Stimulated activated CD4-positive, alpha-beta T cell treated with anti-CD3 and anti-CD28 coated beads, Interleukin-15, amount 100 ng/mL, for 48 hours (primary cell): ENCODE measurements around the gene AATF.

ENCODE experiments used
- DNase-seq, 2 donors: peaks; one replicate each; pipeline ENCODE4 v3.0.0-alpha.2; 2020; ENCODE audit warnings: low read depth in 2 of 2

AATF gene

GRCh38 chr17:36941265-36942010 is 7.3 kb upstream of the AATF start:
- DNase-seq: no peak

- no peak for DNase-seq
Measured at GRCh38 chr17:36942019-36942599, 6.6 kb upstream of the AATF start.

- DNase-seq: no peak
Measured at GRCh38 chr17:36942631-36943125, 6.1 kb upstream of the AATF start.

GRCh38 chr17:36943250-36944191 is 5.2 kb upstream of the AATF start:
- no peak for DNase-seq

- no peak for DNase-seq
Measured at GRCh38 chr17:36944553-36944952, 4.2 kb upstream of the AATF start.

GRCh38 chr17:36945140-36945539 is 3.6 kb upstream of the AATF start:
- DNase-seq: no peak

GRCh38 chr17:36945959-36946725 is 2.6 kb upstream of the AATF start:
- no peak for DNase-seq

GRCh38 chr17:36946726-36947091 is 2.0 kb upstream of the AATF start:
- no peak for DNase-seq

GRCh38 chr17:36947922-36948716 is 635 bp upstream of the AATF start:
- DNase-seq: no peak

- DNase-seq: no peak
Measured at GRCh38 chr17:36949461-36949927, 740 bp downstream of the AATF start.

- no peak for DNase-seq
Measured at GRCh38 chr17:36950027-36950426, 1.3 kb downstream of the AATF start.

GRCh38 chr17:36951084-36951789 is 2.5 kb downstream of the AATF start:
- no peak for DNase-seq

GRCh38 chr17:36971508-36971907 is 22.8 kb downstream of the AATF start:
- no peak for DNase-seq

- no peak for DNase-seq
Measured at GRCh38 chr17:36972186-36972700, 23.5 kb downstream of the AATF start.

- no peak for DNase-seq
Measured at GRCh38 chr17:36972905-36973304, 24.2 kb downstream of the AATF start.

- no peak for DNase-seq
Measured at GRCh38 chr17:36975922-36976515, 27.3 kb downstream of the AATF start.

- DNase-seq: no peak
Measured at GRCh38 chr17:36977066-36977465, 28.3 kb downstream of the AATF start.

- DNase-seq: no peak
Measured at GRCh38 chr17:36977568-36977967, 28.8 kb downstream of the AATF start.

GRCh38 chr17:36978810-36979564 is 30.2 kb downstream of the AATF start:
- DNase-seq: no peak
